ENCODE measurements around the gene LHFPL3.

LHFPL3 gene

GRCh38 chr7:104938741-104939390, 610.5 kb downstream of the LHFPL3 start:
- no peak for DNase-seq

DNA sequence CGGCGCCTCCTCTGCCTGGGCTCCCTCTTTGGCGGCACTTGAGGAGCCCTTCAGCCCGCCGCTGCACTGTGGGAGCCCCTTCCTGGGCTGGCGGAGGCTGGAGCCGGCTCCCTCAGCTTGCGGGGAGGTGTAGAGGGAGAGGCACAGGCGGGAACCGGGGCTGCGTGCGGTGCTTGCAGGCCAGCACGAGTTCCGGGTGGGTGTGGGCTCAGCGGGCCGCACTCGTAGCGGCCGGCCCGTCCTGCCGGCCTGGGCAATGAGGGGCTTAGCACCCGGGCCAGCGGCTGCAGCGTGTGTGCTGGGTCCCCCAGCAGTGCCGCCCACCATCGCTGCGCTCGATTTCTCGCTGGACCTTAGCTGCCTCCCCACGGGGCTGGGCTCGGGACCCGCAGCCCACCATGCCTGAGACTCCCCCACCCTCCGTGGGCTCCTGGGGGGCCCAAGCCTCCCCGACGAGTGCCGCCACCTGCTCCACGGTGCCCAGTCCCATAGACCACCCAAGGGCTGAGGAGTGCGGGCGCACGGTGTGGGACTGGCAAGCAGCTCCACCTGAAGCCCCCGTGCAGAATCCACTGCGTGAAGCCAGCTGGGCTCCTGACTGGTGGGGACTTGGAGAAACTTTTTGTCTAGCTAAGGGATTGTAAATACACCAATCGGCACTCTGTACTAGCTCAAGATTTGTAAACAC, 611.8 kb downstream of the LHFPL3 start:
- no peak for DNase-seq

DNA sequence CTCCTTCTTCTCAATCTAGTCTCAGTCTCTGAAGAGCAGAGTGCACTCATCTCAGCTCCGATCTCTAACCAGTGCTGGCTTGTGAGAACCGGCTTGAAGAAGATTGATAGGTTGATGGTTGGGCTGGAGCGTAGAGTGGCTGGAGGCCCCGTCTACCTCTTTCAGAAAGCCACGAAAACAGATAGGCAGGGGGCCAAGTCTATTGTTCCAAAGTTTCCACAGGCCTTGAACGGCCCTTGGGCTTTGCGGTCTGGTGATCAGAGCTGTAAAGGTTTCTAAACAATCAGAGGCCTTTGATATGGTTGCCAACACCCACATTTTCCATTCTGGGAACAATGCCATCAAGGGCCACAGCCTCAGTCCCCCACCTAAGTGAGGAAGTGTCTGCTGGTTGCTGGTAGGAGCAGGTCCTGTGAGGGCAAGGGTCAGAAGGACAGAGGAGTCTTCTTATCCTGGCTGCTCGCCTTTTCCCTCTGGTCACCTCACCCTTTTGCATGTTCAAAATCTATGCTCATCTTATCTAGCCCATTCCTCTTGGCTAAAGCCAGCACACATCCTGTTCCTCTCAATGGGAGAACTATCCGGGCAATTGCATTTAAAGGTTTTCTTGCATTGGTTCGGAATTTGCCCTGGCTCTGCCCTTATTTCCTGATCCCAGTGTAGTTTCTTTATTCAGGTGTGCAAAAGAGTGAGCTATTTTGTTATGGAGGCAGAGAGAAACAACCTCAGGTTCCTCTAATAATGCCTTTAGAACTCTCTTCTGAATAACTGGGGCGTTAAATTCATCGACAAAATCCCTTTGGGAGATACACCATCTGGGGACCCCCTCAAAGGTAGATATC, 615.3 kb downstream of the LHFPL3 start:
- no peak for DNase-seq

DNA sequence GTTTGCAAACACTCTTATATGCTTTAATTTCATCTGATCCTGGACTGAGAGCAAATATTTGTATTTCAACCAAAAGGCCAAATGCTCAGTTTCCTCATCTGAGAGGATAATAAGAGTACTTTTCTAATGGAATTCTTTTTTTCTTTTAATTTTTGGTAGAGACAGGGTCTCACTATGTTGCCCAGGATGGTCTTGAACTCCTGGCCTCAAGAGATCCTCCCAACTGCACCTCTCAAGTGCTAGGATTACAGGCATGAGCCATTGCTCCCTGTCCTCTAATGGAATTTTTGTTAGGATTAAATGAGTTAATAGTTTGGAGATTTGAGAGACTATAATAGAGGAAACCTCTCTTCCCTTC, 617.2 kb downstream of the LHFPL3 start:
- no peak for DNase-seq

GRCh38 chr7:104946338-104946737, 617.9 kb downstream of the LHFPL3 start:
- no peak for DNase-seq

- no peak for DNase-seq
These were observed 621.6 kb downstream of the LHFPL3 start for GRCh38 chr7:104950006-104950405.

DNA sequence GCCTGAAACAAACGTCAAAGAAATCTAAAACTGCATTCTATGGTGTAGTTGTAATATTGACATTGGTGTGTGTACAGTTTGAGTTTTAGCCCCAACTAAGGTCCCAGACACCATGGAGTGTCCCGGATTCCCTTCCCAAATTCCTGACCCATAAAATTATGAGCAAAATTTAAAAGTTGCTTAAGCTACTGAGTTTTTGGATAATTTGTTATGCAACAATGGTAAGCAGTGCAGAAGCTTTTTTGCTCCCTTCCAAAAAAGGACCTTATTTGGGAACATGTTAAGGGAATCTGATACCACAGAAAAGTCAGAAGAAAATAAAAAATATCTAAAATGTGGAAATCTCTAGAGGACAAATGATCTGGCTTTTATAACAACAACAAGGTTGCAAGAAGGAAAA, 622.4 kb downstream of the LHFPL3 start:
- DNase-seq, result peak; percentile 22

DNA sequence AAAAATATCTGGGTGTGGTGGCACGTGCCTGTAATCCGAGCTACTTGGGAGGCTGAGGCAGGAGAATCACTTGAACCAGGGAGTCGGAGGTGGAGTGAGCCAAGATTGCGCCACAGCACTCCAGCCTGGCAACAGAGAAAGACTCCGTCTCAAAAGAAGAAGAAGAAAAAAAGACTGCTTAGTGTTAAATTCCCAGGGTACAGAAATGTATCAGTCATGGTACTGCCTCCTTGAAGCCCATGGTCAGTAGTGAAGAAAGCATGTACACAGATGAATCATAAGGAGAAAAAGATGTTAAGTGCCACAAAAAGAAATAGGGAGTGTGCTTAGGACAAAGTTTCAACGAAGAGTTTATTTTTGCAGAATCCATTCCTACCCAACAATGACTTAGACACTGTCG, 623.1 kb downstream of the LHFPL3 start:
- peak; percentile 32 for DNase-seq

DNA sequence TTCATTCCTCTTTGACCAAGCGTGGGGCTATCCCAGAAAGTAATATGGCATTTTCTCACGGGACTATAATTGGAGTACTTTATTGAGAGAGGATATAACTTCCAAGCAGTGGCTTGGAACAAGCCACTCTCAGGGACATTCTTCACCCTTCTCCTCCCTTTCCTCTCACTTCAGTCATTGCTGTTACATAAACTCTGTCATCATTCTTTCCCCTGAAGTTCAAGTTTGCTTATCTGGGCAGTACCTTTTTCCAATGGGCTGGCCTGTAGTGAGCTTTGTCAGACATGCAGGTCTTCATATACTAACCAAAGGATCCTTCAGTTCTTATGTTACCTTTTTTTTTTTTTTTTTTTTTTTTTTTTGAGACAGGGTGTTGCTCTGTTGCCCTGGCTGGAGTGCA, 626.9 kb downstream of the LHFPL3 start:
- no peak for DNase-seq
